HEK293 (cell line): ENCODE data around the gene PTPRK.

Experiments used
- CTCF ChIA-PET: fragments of 350-600 bp; formaldehyde crosslinking; extraction: SDS; loops from one replicate; lab custom pipeline; 2021; ENCODE audit warnings: antibody characterized with exemption; lab: Yijun Ruan, JAX
- POLR2A ChIA-PET: fragments of 300-600 bp; formaldehyde crosslinking; extraction: SDS; loops from one replicate; lab custom pipeline; 2020; ENCODE audit warnings: antibody characterized with exemption, inconsistent platforms; lab: Yijun Ruan, JAX
- H3K27ac ChIP-seq: fragments of 200-500 bp; sonication (Bioruptor generic); 2 replicates; pipeline ENCODE4 v1.5.1; 2014; ENCODE audit warnings: low read depth, low read length, control low read depth, inconsistent platforms; ENCODE audit errors: extremely low read depth
- H3K36me3 ChIP-seq, 2 experiments: fragments of 200-500 bp in 1 of 2; sonication (Bioruptor generic) in 1 of 2; 1 replicate in 1 of 2; 2 replicates in 1 of 2; pipeline ENCODE4 v1.5.1; 2014 to 2017; ENCODE audit warnings: inconsistent platforms in 2 of 2, low read length in 2 of 2; ENCODE audit not compliant: control insufficient read depth in 2 of 2, insufficient read depth in 1 of 2
- H3K4me1 ChIP-seq: fragments of 200-500 bp; sonication (Bioruptor generic); 2 replicates; pipeline ENCODE4 v1.5.1; 2014; ENCODE audit warnings: mild to moderate bottlenecking, low read length, inconsistent platforms; ENCODE audit not compliant: control insufficient read depth, insufficient read depth
- H3K4me3 ChIP-seq: 2 replicates; pipeline ENCODE4 v1.5.1; 2011; ENCODE audit warnings: low read depth, mild to moderate bottlenecking, control low read depth, low read length, moderate library complexity
- H3K9me3 ChIP-seq: fragments of 200-500 bp; sonication (Bioruptor generic); 2 replicates; pipeline ENCODE4 v1.5.1; 2014; ENCODE audit warnings: low read depth, low read length, inconsistent platforms; ENCODE audit not compliant: control insufficient read depth, insufficient read depth
- GLI4 ChIP-seq: fragments of 450-650 bp; formaldehyde crosslinking; IDR thresholded peaks from 2 replicates; pipeline ENCODE4 v1.5.1; 2016; ENCODE audit warnings: missing biosample characterization, missing genetic modification characterization
- HOXA7 ChIP-seq: sonication (generic); formaldehyde crosslinking; IDR thresholded peaks from 2 replicates; pipeline ENCODE4 v1.8.1; 2022; ENCODE audit warnings: missing genetic modification reagents, borderline replicate concordance
- KLF17 ChIP-seq: fragments of 450-650 bp; formaldehyde crosslinking; IDR thresholded peaks from 2 replicates; pipeline ENCODE4 v1.5.1; 2016; ENCODE audit warnings: missing biosample characterization, missing genetic modification characterization
- KLF8 ChIP-seq: fragments of 450-650 bp; formaldehyde crosslinking; IDR thresholded peaks from 2 replicates; pipeline ENCODE4 v1.5.1; 2016; ENCODE audit warnings: missing biosample characterization, missing genetic modification characterization
- RBAK ChIP-seq: fragments of 450-650 bp; formaldehyde crosslinking; IDR thresholded peaks from 2 replicates; pipeline ENCODE4 v1.5.1; 2016; ENCODE audit warnings: missing biosample characterization, missing genetic modification characterization
- ZBTB11 ChIP-seq: fragments of 450-650 bp; formaldehyde crosslinking; conservative IDR thresholded peaks from 2 replicates; pipeline ENCODE4 v1.5.1; 2016; ENCODE audit warnings: low read depth, missing biosample characterization, missing genetic modification characterization
- ZBTB20 ChIP-seq: fragments of 450-650 bp; formaldehyde crosslinking; IDR thresholded peaks from 2 replicates; pipeline ENCODE4 v1.5.1; 2016; ENCODE audit warnings: missing biosample characterization, missing genetic modification characterization
- ZNF146 ChIP-seq: fragments of 450-650 bp; formaldehyde crosslinking; IDR thresholded peaks from 2 replicates; pipeline ENCODE4 v1.5.1; 2016; ENCODE audit warnings: missing biosample characterization, missing genetic modification characterization
- ZNF148 ChIP-seq: fragments of 450-650 bp; formaldehyde crosslinking; IDR thresholded peaks from 2 replicates; pipeline ENCODE4 v1.5.0; 2017; ENCODE audit warnings: missing biosample characterization, missing genetic modification characterization, borderline replicate concordance
- ZNF2 ChIP-seq: fragments of 450-650 bp; formaldehyde crosslinking; IDR thresholded peaks from 2 replicates; pipeline ENCODE4 v1.5.1; 2016; ENCODE audit warnings: missing biosample characterization, missing genetic modification characterization
- ZNF530 ChIP-seq: fragments of 450-650 bp; formaldehyde crosslinking; IDR thresholded peaks from 2 replicates; pipeline ENCODE4 v1.5.1; 2016; ENCODE audit warnings: low read depth, missing biosample characterization, missing genetic modification characterization
- ZNF544 ChIP-seq: fragments of 450-650 bp; formaldehyde crosslinking; IDR thresholded peaks from 2 replicates; pipeline ENCODE4 v1.5.0; 2017; ENCODE audit warnings: missing biosample characterization, missing genetic modification characterization
- ZNF558 ChIP-seq: fragments of 450-650 bp; formaldehyde crosslinking; IDR thresholded peaks from 2 replicates; pipeline ENCODE4 v1.5.1; 2016; ENCODE audit warnings: missing biosample characterization, missing genetic modification characterization
- ZNF585B ChIP-seq: fragments of 450-650 bp; formaldehyde crosslinking; IDR thresholded peaks from 2 replicates; pipeline ENCODE4 v1.5.1; 2016; ENCODE audit warnings: missing biosample characterization, missing genetic modification characterization
- ZNF600 ChIP-seq: fragments of 450-650 bp; formaldehyde crosslinking; IDR thresholded peaks from 2 replicates; pipeline ENCODE4 v1.5.1; 2016; ENCODE audit warnings: missing biosample characterization, missing genetic modification characterization
- ZNF624 ChIP-seq: fragments of 450-650 bp; formaldehyde crosslinking; IDR thresholded peaks from 2 replicates; pipeline ENCODE4 v1.5.1; 2017; ENCODE audit warnings: missing biosample characterization, missing genetic modification characterization
- ZNF670 ChIP-seq: fragments of 450-650 bp; formaldehyde crosslinking; IDR thresholded peaks from 2 replicates; pipeline ENCODE4 v1.5.1; 2016; ENCODE audit warnings: missing biosample characterization, missing genetic modification characterization, low read depth
- ZNF677 ChIP-seq: fragments of 450-650 bp; IDR thresholded peaks from 2 replicates; pipeline ENCODE4 v1.5.0; 2018; ENCODE audit warnings: missing biosample characterization, mild to moderate bottlenecking, missing genetic modification characterization, moderate library complexity
- ZNF747 ChIP-seq: fragments of 450-650 bp; formaldehyde crosslinking; IDR thresholded peaks from 2 replicates; pipeline ENCODE4 v1.5.1; 2016; ENCODE audit warnings: missing biosample characterization, missing genetic modification characterization
- ZNF785 ChIP-seq: fragments of 450-650 bp; formaldehyde crosslinking; IDR thresholded peaks from 2 replicates; pipeline ENCODE4 v1.5.1; 2016; ENCODE audit warnings: missing biosample characterization, missing genetic modification characterization
- ZNF843 ChIP-seq: fragments of 450-650 bp; formaldehyde crosslinking; IDR thresholded peaks from 2 replicates; pipeline ENCODE4 v1.5.1; 2016; ENCODE audit warnings: missing biosample characterization, missing genetic modification characterization

The PTPRK gene

GRCh38 chr6:128474933-128475332, 45.5 kb downstream of the PTPRK start (continued):
- TF ChIP-seq HOXA7 (CRISPR knock-in tag) (no peak), ZNF843 (tag by site-specific recombination) (no peak), ZNF146 (tag by site-specific recombination) (no peak), ZNF785 (no peak), KLF17 (tag by site-specific recombination) (no peak), ZNF747 (tag by site-specific recombination) (no peak), ZBTB20 (tag by site-specific recombination) (no peak), KLF8 (no peak)

- Histone ChIP-seq H3K36me3 (no peaks in the 10 kb centered on the region), H3K27ac (no peak overlapping the region), H3K4me1 (peaks cover 2% of the 10 kb centered on the region), H3K9me3 (no peaks in the 10 kb centered on the region), H3K4me3 (no peak overlapping the region)
- ChIA-PET POLR2A (no interaction called here), CTCF (interaction anchor here (0.7 to 0.8 kb wide), 3 partner anchors 9 to 675 kb away, joined by 3 to 6 read pairs (median 3); no protein-coding TSS in a partner anchor)
- TF ChIP-seq ZNF2 (tag by site-specific recombination) (no peak), RBAK (no peak), ZNF148 (tag by site-specific recombination) (no peak), ZNF585B (tag by site-specific recombination) (no peak), ZNF544 (no peak), ZNF624 (tag by site-specific recombination) (no peak), GLI4 (tag by site-specific recombination) (no peak), ZNF677 (tag by site-specific recombination) (no peak), ZBTB11 (tag by site-specific recombination) (no peak), ZNF558 (tag by site-specific recombination) (no peak), ZNF530 (tag by site-specific recombination) (no peak), ZNF670 (tag by site-specific recombination) (no peak), ZNF600 (no peak)
Measured at GRCh38 chr6:128474481-128474880, 45.9 kb downstream of the PTPRK start.
